GM19099 (cell line): ENCODE results near the gene LRR1.

Source experiments
- POLR2A ChIP-seq: IDR thresholded peaks from 3 replicates; pipeline ENCODE4 v1.6.1; 2011; ENCODE audit warnings: low read depth; ENCODE audit not compliant: insufficient read length; ENCODE audit errors: extremely low read depth

LRR1 gene

DNA sequence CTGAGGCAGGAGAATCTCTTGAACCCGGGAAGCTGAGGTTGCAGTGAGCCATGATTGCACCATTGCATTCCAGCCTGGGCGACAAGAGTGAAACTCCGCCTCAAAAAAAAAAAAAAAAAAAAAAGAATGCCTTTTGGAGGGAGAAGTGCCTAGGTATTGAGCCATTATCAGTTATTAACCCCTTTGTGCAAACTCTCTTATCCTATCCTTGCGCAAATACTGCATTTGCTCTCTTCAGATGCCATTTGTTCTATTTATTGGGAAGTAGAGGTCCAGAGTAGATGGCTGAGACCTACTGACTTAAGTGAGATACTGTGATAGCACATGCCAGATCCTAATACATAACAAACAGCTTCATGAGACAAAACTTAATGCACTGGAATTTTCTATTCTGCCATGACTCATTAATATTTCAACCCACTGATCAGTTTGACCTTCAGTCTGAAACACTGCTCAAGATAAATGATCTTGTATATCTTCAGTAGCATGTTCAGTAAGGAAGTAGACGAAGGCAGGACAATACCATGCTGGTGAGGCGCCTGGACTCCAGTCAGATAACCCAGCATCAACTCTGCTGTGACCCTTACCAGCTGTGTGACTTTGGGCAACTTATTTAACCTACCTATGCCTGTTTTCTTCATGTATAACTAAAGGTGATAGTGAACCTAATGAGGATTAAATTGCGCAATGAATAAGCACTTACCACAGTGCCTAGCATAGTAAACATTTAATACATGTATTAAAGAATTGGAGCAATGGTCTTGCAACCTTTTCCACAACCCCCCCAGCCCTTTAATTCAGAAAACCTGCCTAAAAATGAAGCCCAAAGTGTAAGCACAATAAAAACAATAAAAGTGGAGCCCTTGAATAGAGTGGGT lies 42.0 kb downstream of the LRR1 start:
- no peak for TF ChIP-seq POLR2A

DNA sequence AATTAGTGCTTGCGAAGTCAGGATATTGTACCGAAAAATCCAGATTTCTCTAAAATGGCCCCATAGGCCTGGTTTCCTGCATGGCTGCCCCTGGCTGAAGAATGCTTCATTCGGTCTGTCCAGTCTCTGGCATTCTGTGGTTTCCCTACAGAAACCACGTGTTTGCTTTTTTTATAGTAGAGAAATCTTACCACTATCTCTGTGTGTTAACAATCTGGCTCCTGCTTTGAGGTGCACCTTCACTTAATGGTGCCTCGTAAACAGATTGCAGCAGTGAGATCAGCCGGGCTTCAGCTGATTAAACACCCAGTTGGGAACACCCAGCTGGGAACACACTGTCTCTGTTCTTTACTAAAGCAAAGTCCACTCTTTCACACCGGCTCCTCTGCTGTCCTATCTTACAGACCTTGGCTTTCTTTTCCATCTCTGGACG lies 43.0 kb downstream of the LRR1 start:
- no peak for TF ChIP-seq POLR2A

DNA sequence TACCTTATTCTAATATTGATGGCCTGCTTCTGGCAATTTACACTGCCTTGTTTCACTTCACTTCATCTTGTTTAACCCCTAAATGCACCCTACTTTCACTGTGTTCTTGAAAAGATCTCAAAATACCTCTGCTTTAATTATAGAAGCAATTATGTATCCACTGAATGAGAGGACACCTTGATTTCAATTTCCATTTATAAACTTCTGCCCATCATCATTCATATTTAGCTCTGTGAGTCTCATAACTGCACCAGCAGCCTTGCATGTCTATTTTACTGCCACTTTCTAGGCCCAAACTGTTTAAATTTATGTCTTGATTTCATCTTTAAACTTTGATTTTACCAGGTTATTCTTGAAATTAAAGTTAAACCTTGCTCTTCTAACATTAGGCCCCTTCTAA lies 43.4 kb downstream of the LRR1 start:
- no peak for TF ChIP-seq POLR2A

DNA sequence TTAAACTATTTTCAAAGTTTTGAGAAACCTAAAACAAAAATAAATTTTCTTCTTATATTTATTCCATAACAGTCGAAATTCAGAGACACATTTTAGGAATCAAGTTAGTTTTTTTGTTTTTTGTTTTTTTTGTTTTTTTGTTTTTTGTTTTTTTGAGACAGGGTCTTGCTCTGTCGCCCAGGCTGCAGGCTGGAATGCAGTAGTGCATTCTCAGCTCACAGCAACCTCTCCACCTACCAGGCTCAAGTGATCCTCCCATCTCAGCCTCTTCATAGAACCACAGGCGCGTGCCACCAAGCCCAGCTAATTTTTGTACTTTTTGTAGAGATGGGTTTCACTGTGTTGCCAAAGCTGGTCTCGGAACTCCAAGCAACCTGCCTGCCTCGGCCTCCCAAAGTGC lies 54.8 kb downstream of the LRR1 start:
- TF ChIP-seq POLR2A, result no peak

DNA sequence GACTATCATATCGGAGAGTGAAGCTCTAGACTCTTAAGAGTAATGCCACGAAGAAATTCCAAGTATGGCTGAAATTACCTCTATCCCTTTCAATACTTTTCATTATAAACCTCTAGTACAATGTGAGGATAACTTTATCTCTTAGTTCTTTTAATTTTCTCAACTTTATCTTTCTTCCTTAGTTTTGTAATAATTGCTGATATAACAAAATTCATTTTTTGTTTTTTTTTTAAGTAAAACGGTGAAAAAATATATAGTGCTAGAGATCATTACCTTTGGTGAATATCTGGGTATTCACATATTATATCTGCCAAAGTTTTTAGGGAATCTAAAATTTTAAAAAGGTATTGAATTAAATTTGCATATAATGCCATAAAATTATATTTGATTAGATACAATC lies 55.8 kb downstream of the LRR1 start:
- no peak for TF ChIP-seq POLR2A

DNA sequence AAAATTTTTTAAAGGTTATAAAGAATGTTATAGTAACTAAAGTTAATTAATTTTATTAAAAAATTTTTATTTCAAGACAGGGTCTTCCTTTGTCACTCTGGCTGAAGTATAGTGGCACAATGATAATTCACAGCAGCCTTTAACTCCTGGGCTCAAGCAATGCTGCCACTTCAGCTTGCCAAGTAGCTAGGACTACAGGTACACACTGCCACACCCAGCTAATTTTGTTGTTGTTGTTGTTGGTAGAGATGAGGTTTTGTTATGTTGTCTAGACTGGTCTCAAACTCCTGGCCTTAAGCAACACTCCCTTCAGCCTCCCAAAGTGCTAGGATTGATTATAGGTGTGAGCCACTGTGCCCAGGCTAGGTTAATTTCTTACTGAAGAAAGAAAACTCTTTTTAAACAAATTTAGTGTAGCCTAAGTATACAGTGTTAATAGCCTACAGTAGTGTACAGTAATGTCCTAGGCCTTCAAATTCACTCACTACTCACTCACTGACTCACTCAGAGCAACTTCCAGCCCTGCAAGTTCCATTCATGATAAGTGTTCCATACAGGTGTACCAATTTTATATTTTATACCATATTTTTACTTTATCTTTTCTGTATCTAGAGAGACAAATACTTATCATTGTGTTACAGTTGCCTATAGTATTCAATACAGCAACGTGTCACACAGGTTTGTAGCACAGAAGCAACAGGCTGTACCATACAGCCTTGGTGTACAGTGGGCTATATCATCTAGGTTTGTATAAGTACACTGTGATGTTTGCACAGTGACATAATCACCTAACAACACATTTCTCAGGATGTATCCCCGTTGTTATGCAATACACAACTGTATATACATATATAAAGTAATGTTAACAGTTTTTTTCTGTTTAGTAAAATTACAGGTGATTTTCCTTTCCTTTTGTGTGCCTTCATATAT lies 61.1 kb downstream of the LRR1 start:
- TF ChIP-seq POLR2A, result no peak
